Left lung (tissue), 10 donors: ENCODE results near the gene CHD9. TPM values are rescaled to one million over a fixed set of nuclear protein-coding genes. Genes with fewer than 3 reads are reported as not detected.
A peak's percentile ranks its signal among the peaks of the same experiment; 100 is the strongest.

Experiments
- ATAC-seq: fragments of 200-7000 bp; cut with Tn5 transposase; one replicate; pipeline ENCODE4 v1.9.1; 2020; ENCODE audit warnings: moderate library complexity
- DNase-seq, 4 donors: peaks; one replicate each; pipeline ENCODE4 v3.0.0-alpha.2; 2013 to 2020
- H3K27ac ChIP-seq, 2 donors: fragments of 200-600 bp; sonication (generic) in 1 of 2; one replicate each; pipeline versions ENCODE4 v1.5.0 to v1.8.0; 2020 to 2021
- H3K27me3 ChIP-seq, 2 donors: fragments of 200-600 bp; sonication (generic) in 1 of 2; one replicate each; pipeline versions ENCODE4 v1.5.0 to v1.8.0; 2020 to 2021
- H3K36me3 ChIP-seq, 2 donors: fragments of 200-600 bp; sonication (generic) in 1 of 2; one replicate each; pipeline versions ENCODE4 v1.5.0 to v1.8.0; 2020 to 2021
- H3K4me1 ChIP-seq, 2 donors: fragments of 200-600 bp; one replicate each; pipeline ENCODE4 v1.8.0; 2021
- H3K4me3 ChIP-seq, 2 donors: fragments of 200-600 bp; sonication (generic) in 1 of 2; one replicate each; pipeline versions ENCODE4 v1.5.0 to v1.8.0; 2020 to 2021; ENCODE audit warnings: mild to moderate bottlenecking in 1 of 2
- H3K9me3 ChIP-seq, 2 donors: fragments of 200-600 bp; sonication (generic) in 1 of 2; one replicate each; pipeline versions ENCODE4 v1.5.0 to v1.8.0; 2020 to 2021
- intact Hi-C, 2 donors: fragments of 100-400 bp; cut with DNase I; formaldehyde crosslinking; loops; one replicate each; pipeline versions ENCODE4 v1.11.2 to v1.14.2; 2022
- polyA plus RNA-seq, 6 donors: library from polyadenylated mRNA; unstranded; fragments of 120-200 nt; gene quantifications; one replicate each; pipeline ENCODE4 v1.2.1, GENCODE V29; 2013; ENCODE audit not compliant: insufficient read length in 6 of 6
- total RNA-seq, 2 donors: library from RNA; stranded (reverse); fragmentation: NEBNext Ultra II Directional; extraction: Animal tissue kit (Norgen Biotek cat#: 25700); gene quantifications; one replicate each; pipeline ENCODE4 v1.2.1, GENCODE V29; 2021
- TF ChIP-seq, protein P1 (sequence below), 2 donors: fragments of 200-600 bp; sonication (generic) in 1 of 2; IDR thresholded peaks; one replicate each; pipeline versions ENCODE4 v1.5.0 to v1.8.0; 2021; ENCODE audit warnings: antibody characterized with exemption in 2 of 2
- donor health status: DM: no; HTN: yes; CAD: no.
- donor health status: DM: no; HTN: no; CAD: no.

Gene CHD9
- total and polyA plus RNA-seq, 8 donors: 65.6 to 88.0 (median 74.0) TPM

DNA sequence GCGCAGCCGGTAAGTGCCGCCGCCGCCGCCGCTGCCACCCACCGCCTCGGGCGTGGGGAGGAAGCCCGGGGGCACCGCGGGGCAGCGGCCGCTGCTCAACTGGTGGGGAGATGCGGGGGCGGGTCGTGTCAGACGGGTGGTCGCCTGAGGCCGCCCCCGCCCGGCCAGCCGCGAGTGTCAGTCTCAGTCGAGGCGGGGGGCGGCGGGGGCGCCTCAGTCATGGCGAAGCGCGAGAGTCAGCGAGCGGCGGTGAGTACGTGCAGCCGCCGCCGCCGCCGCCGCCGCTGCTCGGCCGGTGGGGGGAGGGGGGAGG, 76.2 kb downstream of the CHD9 start:
- H3K4me3 ChIP-seq: peak overlapping the region; percentile 69 to 78
- H3K27me3 ChIP-seq: no peaks in the 10 kb centered on the region
- H3K4me1 ChIP-seq: peaks cover 0 to 38% of the 10 kb centered on the region in 2 donors
- peak overlapping the region; percentile 93 to 97 for H3K27ac ChIP-seq
- no peak for DNase-seq
- no peaks in the 10 kb centered on the region for H3K9me3 ChIP-seq
- TF ChIP-seq, protein P1, sequence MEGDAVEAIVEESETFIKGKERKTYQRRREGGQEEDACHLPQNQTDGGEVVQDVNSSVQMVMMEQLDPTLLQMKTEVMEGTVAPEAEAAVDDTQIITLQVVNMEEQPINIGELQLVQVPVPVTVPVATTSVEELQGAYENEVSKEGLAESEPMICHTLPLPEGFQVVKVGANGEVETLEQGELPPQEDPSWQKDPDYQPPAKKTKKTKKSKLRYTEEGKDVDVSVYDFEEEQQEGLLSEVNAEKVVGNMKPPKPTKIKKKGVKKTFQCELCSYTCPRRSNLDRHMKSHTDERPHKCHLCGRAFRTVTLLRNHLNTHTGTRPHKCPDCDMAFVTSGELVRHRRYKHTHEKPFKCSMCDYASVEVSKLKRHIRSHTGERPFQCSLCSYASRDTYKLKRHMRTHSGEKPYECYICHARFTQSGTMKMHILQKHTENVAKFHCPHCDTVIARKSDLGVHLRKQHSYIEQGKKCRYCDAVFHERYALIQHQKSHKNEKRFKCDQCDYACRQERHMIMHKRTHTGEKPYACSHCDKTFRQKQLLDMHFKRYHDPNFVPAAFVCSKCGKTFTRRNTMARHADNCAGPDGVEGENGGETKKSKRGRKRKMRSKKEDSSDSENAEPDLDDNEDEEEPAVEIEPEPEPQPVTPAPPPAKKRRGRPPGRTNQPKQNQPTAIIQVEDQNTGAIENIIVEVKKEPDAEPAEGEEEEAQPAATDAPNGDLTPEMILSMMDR (IDR thresholded peaks at IDR 0.05): no peak
- H3K36me3 ChIP-seq: no peaks in the 10 kb centered on the region
- ATAC-seq: no peak
- intact Hi-C loops: loop anchor here in 1 of 2 donors (5.0 kb wide), 1 partner anchor 151 kb away; no protein-coding TSS in a partner anchor

DNA sequence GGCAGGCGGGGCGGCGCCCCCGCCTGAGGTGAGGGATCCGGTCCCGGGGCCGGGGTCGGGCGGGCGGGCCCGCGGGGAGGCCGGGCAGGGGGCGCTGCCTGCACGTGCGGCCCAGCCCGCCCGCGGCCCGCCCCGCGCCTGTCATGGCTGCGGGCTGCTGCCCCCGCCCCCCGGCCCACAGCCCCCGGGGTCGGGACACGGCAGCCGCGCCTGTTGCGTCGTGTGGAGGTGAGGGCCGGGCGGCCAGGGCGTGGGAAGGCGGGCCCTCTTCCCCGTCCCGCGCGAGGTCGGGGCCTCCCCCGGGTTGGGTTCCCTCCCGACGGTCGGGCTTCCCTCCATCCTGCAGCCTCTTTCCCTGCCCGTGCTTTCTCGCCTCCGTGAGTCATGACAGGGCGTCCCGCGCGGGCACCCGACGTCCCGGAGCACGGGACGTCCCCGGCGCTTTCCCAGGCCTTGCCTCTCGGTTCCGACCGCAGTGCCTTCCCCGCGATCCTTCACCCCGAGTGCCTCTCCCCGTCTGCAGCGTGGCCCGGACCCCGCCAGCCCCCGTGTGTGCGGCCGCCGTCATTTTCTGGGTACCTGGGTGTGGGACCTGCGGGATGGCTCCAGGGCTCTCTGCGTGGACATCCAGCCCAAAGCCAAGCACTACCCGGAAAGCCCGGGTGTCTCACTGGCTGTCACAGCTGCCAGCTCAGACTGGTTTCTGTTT, 76.7 kb downstream of the CHD9 start:
- peak; percentile 25 to 92 (median 50) for DNase-seq

DNA sequence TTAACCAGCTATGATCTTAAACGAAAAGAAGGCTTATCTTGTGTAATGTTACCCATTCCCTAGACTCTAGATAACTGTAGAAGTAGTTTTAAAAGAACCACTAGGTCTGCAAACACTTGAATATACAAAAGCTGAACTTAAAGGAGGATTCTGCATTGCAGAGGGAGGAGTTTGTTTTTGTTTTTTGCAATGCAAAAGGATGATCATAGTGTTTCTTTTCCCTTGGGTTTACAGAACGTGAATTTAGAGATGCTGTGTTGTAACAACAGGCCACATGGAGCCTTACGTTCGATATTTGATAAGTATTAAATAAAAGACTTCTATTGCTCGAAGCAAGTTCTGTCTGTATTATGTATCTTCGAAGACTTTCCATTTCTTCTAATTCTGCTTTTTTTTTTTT, 77.6 kb downstream of the CHD9 start:
- TF ChIP-seq, protein P1 (IDR thresholded peaks at IDR 0.05): no peak
- H3K4me3 ChIP-seq: peak overlapping the region in 1 of 2 donors; percentile 78
- H3K27me3 ChIP-seq: no peaks in the 10 kb centered on the region
- H3K4me1 ChIP-seq: peaks cover 0 to 38% of the 10 kb centered on the region in 2 donors
- DNase-seq (no peak), ATAC-seq (no peak)
- H3K9me3 ChIP-seq: no peaks in the 10 kb centered on the region
- H3K36me3 ChIP-seq: no peaks in the 10 kb centered on the region
- no peak overlapping the region for H3K27ac ChIP-seq
- intact Hi-C loops: loop anchor here in 1 of 2 donors (5.0 kb wide), 1 partner anchor 150 kb away; no protein-coding TSS in a partner anchor

More for the DNA sequence above, 76.7 kb downstream of the CHD9 start:
- Histone ChIP-seq H3K27me3 (no peaks in the 10 kb centered on the region), H3K9me3 (no peaks in the 10 kb centered on the region), H3K36me3 (no peaks in the 10 kb centered on the region), H3K4me3 (peak overlapping the region; percentile 69 to 78), H3K4me1 (peaks cover 0 to 38% of the 10 kb centered on the region in 2 donors), H3K27ac (peak overlapping the region; percentile 93 to 97)
- intact Hi-C loops: loop anchor here in 1 of 2 donors (5.0 kb wide), 1 partner anchor 151 kb away; no protein-coding TSS in a partner anchor
- peak; percentile 8 for ATAC-seq
- TF ChIP-seq, protein P1 (IDR thresholded peaks at IDR 0.05): no peak

DNA sequence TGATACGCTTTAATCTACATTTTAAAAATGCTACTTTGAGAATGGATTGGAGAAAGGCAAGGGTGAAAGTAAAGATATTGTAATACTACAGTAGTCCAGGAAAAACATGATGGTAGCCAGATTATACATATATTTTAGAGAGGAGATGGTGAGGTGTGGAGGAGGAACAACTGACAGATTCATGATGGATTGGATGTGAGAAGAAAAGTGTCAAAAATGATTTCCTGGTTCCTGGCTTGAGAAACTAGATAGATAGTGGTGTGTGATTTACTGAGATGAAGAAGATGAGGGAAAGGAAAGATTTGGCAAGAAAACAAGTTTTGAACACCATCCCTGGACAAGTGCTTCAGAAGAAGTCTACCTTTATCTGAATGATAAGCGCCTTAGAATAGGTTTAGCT, 80.5 kb downstream of the CHD9 start:
- Histone ChIP-seq H3K27me3 (no peaks in the 10 kb centered on the region), H3K4me3 (no peak overlapping the region), H3K27ac (no peak overlapping the region), H3K36me3 (no peaks in the 10 kb centered on the region), H3K4me1 (peaks cover 0 to 25% of the 10 kb centered on the region in 2 donors), H3K9me3 (no peaks in the 10 kb centered on the region)
- TF ChIP-seq, protein P1 (IDR thresholded peaks at IDR 0.05): no peak
- DNase-seq (no peak), ATAC-seq (no peak)
- intact Hi-C loops: no loop called here

DNA sequence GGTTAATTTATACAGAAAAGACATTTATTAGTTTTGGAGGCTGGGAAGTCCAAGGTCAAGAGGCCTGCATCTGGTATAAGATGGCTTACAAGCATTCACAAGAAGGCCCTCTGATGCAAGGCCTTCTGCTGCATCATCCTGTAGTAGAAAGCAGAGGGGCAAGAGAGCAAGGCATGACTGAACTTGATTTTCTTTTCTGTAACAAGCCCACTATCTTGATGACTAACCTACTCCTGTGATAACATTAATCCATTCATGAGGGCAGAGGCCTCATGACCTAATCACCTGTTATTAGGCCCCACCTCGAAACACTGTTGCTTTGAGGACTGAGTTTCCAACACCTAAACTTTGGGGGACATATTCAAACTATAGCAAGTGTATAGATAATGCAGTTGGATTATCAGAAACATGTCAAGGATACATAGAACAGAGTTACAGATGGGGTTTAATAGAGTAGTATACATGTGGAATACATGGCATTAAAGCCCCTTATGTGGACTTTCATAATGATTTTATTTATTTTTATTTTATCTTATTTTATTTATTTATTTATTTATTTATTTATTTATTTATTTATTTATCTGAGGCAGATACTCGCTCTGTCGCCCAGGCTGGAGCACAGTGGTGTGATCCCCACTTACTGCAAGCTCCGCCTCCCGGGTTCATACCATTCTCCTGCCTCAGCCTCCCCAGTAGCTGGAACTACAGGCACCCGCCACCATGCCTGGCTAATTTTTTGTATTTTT, 88.2 kb downstream of the CHD9 start:
- no peaks in the 10 kb centered on the region for H3K9me3 ChIP-seq

More for the DNA sequence above, 88.2 kb downstream of the CHD9 start:
- TF ChIP-seq, protein P1 (IDR thresholded peaks at IDR 0.05): no peak
- Histone ChIP-seq H3K4me1 (no peaks in the 10 kb centered on the region), H3K36me3 (no peaks in the 10 kb centered on the region), H3K4me3 (no peak overlapping the region), H3K27ac (no peak overlapping the region), H3K27me3 (no peaks in the 10 kb centered on the region)
- intact Hi-C loops: loop anchor here in 1 of 2 donors (10.0 kb wide), 1 partner anchor 62 kb away; no protein-coding TSS in a partner anchor
- ATAC-seq: no peak
- no peak for DNase-seq
